ENCODE data around the gene DTNBP1. TPM values are rescaled to one million over a fixed set of nuclear protein-coding genes. Genes with fewer than 3 reads are reported as not detected.

DTNBP1 gene
- total and polyA plus RNA-seq, 3 donors from 2014 or later = 21.8 to 25.4 (median 22.6) TPM

DNA sequence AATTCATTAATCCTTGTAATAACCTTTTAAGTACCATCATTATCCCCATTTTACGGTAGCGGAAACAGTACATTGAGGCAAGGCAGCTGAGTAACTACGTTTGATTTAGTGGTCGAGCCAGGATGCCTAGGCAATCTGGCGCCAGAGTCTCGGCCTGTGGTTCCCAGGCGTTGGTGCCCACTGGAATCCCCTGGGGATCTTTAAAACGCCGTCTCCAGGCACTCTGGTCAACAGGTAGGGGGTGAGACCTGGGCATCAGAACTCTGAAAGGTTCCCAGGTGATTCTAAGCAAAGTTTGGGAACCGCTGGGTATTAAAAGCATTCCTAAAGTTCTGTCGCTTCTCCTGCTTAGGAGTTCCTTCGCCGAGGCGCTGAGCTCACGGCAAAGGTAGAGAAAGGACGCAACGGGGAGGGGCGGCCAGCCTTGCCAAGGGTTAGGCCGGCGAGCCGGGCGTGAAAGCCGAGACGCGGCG, 939 bp downstream of the DTNBP1 start:
- peak overlapping the region; percentile 80 to 83 for H3K4me3 ChIP-seq
- no peaks in the 10 kb centered on the region for H3K27me3 ChIP-seq
- H3K36me3 ChIP-seq (ENCODE audit: low read depth, missing control alignments) = no peaks in the 10 kb centered on the region
- no peak for DNase-seq
- H3K4me1 ChIP-seq = peaks cover 5% of the 10 kb centered on the region
- intact Hi-C loops (cut with DNase I; ENCODE audit: low total_unique reads) = no loop called here
- 10 to 13% methylated on average over 24 to 26 of the region's 26 CpGs for WGBS, 2 donors
- TF ChIP-seq, protein P1, sequence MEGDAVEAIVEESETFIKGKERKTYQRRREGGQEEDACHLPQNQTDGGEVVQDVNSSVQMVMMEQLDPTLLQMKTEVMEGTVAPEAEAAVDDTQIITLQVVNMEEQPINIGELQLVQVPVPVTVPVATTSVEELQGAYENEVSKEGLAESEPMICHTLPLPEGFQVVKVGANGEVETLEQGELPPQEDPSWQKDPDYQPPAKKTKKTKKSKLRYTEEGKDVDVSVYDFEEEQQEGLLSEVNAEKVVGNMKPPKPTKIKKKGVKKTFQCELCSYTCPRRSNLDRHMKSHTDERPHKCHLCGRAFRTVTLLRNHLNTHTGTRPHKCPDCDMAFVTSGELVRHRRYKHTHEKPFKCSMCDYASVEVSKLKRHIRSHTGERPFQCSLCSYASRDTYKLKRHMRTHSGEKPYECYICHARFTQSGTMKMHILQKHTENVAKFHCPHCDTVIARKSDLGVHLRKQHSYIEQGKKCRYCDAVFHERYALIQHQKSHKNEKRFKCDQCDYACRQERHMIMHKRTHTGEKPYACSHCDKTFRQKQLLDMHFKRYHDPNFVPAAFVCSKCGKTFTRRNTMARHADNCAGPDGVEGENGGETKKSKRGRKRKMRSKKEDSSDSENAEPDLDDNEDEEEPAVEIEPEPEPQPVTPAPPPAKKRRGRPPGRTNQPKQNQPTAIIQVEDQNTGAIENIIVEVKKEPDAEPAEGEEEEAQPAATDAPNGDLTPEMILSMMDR (IDR thresholded peaks at IDR 0.05) = no peak
- no peak for TF ChIP-seq POLR2A (IDR thresholded peaks at IDR 0.05)
- peak overlapping the region; percentile 23 to 81 for H3K27ac ChIP-seq
- H3K9me3 ChIP-seq = no peaks in the 10 kb centered on the region

- no peaks in the 10 kb centered on the region for H3K9me3 ChIP-seq
- H3K27ac ChIP-seq = no peak overlapping the region
- WGBS, 2 donors = 81 to 83% methylated on average over 7 of the region's 7 CpGs
- DNase-seq = no peak
- H3K4me1 ChIP-seq = peaks cover 5% of the 10 kb centered on the region
- TF ChIP-seq, protein P1 (IDR thresholded peaks at IDR 0.05) = no peak
- no peak for TF ChIP-seq POLR2A (IDR thresholded peaks at IDR 0.05)
- no peak overlapping the region for H3K4me3 ChIP-seq
- intact Hi-C loops (cut with DNase I; ENCODE audit: low total_unique reads) = no loop called here
- no peaks in the 10 kb centered on the region for H3K36me3 ChIP-seq (ENCODE audit: low read depth, missing control alignments)
- H3K27me3 ChIP-seq = no peaks in the 10 kb centered on the region
Measured at GRCh38 chr6:15659181-15659580, 3.6 kb downstream of the DTNBP1 start.

- no peak for DNase-seq
- WGBS, 2 donors = 80 to 84% methylated on average over 6 of the region's 6 CpGs
- Histone ChIP-seq H3K36me3 (ENCODE audit: low read depth, missing control alignments) (no peaks in the 10 kb centered on the region), H3K4me3 (no peak overlapping the region), H3K27me3 (no peaks in the 10 kb centered on the region), H3K9me3 (no peaks in the 10 kb centered on the region), H3K4me1 (peaks cover 5% of the 10 kb centered on the region), H3K27ac (no peak overlapping the region)
- intact Hi-C loops (cut with DNase I; ENCODE audit: low total_unique reads) = no loop called here
- TF ChIP-seq, protein P1 (IDR thresholded peaks at IDR 0.05) = no peak
- no peak for TF ChIP-seq POLR2A (IDR thresholded peaks at IDR 0.05)
Measured at GRCh38 chr6:15658181-15658744, 4.6 kb downstream of the DTNBP1 start.

- Histone ChIP-seq H3K4me1 (peaks cover 5% of the 10 kb centered on the region), H3K4me3 (no peak overlapping the region), H3K27ac (no peak overlapping the region), H3K36me3 (ENCODE audit: low read depth, missing control alignments) (no peaks in the 10 kb centered on the region), H3K9me3 (no peaks in the 10 kb centered on the region), H3K27me3 (no peaks in the 10 kb centered on the region)
- DNase-seq = no peak
- TF ChIP-seq, protein P1 (IDR thresholded peaks at IDR 0.05) = no peak
- TF ChIP-seq POLR2A (IDR thresholded peaks at IDR 0.05) = no peak
- WGBS, 2 donors = 83 to 97% methylated on average over 2 of the region's 2 CpGs
- intact Hi-C loops (cut with DNase I; ENCODE audit: low total_unique reads) = no loop called here
Measured at GRCh38 chr6:15657290-15657689, 5.5 kb downstream of the DTNBP1 start.

- Histone ChIP-seq H3K27me3 (no peaks in the 10 kb centered on the region), H3K27ac (no peak overlapping the region), H3K4me3 (no peak overlapping the region), H3K36me3 (ENCODE audit: low read depth, missing control alignments) (no peaks in the 10 kb centered on the region), H3K9me3 (no peaks in the 10 kb centered on the region), H3K4me1 (no peaks in the 10 kb centered on the region)
- no peak for DNase-seq
- TF ChIP-seq POLR2A (IDR thresholded peaks at IDR 0.05) = no peak
- TF ChIP-seq, protein P1 (IDR thresholded peaks at IDR 0.05) = no peak
- 84 to 86% methylated on average over 3 of the region's 3 CpGs for WGBS, 2 donors
- intact Hi-C loops (cut with DNase I; ENCODE audit: low total_unique reads) = no loop called here
Measured at GRCh38 chr6:15656145-15656544, 6.7 kb downstream of the DTNBP1 start.

Measured in testis (tissue), 3 donors.